Measurements from ENCODE around the gene LRRC49.
"Not testable (repeated sequence)": the region's sequence is repeated elsewhere in the genome, so short reads cannot be mapped to it uniquely, and the experiment has no call there.

LRRC49 gene

DNA sequence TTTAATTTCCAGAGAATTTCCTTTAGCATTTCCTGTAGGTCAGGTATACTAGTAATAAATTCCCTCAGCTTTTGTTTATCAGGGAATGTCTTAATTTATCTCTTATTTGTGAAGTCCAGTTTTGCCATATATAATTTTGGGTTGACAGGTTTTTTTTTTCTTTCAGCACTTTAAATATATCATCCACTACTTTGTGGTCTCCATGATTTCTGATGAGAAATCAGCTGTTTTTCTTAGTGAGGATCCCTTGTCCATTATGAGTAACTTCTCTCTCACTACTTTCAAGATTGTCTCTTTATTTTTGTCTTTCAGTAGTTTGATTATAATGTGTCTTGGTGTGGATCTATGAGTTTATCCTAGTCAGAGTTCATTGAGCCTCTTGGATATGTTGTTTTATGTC lies 105.7 kb downstream of the LRRC49 start:
- DNase-seq = no peak

- DNase-seq = no peak
Measured at GRCh38 chr15:71002316-71002715, 109.7 kb downstream of the LRRC49 start.

- no peak for DNase-seq
Measured at GRCh38 chr15:71003319-71003718, 110.7 kb downstream of the LRRC49 start.

- not testable (repeated sequence) for DNase-seq
Measured at GRCh38 chr15:71004506-71004905, 111.9 kb downstream of the LRRC49 start.

- DNase-seq = no peak
Measured at GRCh38 chr15:71005895-71006294, 113.3 kb downstream of the LRRC49 start.

GRCh38 chr15:71008250-71008870 lies 115.7 kb downstream of the LRRC49 start:
- no peak for DNase-seq

DNA sequence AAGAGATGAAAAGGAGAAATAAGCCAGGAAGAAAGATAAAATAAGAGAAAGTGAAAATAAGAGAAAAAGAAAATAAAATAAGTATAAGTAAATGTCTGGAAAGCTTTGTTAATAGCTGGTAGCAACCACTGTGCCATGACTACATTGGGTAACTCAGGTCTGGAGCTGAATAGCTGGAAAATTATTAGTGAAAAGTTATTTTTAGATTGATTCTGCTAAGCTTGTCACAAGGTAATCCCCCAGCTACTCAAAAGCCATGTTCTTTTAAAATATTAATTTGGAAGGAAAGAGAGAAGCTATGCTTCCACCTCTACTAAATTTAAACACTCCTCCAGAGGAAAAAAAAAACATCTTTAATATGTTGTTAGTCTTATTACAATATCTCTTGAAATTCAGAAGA lies 117.8 kb downstream of the LRRC49 start:
- no peak for DNase-seq

DNA sequence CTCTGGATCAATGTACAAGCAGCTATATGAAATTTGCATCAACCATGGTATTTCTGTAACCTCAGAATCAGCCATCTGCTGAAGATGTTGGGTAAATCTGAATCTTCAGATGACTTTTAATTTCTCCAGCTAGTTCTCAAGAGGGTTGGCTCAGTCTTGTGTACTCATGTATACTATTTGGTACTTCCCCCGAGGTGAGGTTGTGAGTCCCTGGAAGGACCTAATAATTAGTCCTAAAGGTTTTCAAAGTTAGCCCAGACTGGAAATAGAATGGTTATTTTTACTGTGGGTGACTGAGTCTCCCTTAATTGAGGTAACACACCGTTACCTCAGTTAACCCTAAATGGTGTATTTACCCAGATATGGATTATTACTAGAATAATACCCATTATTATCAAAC lies 118.4 kb downstream of the LRRC49 start:
- no peak for DNase-seq

DNA sequence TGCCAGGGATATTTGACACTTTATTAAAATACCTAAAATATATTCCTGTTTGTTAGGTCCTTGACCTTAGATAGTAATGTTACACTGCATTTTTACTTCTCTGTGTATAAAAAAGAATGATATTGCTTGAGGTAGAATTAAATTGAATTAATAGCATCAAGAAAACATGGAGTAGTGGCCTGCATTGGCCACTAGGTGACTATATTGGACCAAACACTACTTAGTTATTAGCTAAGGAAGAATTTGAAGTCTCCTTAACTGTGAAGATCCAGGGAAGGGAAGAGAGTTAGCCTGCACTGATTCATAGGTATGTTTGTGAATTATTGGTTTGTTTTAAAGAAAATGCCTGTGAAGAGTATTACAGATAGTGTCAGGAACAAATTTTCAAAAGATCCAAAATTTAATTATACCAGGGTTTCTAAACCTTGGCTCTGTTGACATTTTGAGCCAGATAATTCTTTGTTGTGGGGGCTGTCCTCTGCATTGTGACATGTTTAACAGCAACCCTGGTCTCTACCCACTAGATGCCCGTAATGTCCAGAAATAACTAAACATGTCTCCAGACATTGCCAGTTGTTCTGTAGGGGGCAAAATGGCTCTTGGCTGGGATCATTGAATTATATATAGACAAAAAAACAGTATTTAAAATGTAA lies 119.0 kb downstream of the LRRC49 start:
- no peak for DNase-seq

- no peak for DNase-seq
Measured at GRCh38 chr15:71013446-71013845, 120.8 kb downstream of the LRRC49 start.

DNA sequence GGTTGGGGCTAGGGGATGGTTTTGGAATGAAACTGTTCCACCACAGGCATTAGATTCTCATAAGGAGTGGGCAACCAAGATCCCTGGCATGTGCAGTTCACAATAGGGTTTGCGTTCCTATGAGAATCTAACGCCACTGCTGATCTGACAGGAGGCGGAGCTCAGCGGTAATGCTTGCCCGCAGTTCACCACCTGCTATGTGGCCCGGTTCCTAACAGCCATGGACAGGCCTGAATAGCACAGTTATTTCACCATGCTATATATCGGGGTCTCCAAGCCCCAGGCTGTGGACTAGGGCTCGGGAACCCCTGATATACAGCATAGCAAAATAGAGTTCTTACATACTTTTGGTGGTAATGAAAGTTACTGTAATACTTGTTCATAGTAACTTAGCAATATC lies 122.7 kb downstream of the LRRC49 start:
- no peak for DNase-seq

DNA sequence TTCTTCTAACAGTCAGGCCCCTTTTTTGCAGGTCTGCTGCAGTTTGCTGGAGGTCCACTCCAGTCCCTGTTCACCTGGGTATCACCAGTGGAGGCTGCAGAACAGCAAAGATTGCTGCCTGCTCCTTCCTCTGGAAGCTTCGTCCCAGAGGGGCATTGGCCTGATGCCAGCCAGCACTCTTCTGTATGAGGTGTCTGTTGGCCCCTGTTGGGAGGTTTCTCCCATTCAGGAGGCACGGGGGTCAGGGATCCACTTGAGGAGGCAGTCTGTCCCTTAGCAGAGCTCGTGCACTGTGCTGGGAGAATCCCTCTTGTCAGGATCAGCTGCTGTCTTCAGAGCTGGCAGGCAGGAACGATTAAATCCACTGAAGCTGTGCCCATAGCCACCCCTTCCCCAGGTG lies 138.6 kb downstream of the LRRC49 start:
- not testable (repeated sequence) for DNase-seq

DNA sequence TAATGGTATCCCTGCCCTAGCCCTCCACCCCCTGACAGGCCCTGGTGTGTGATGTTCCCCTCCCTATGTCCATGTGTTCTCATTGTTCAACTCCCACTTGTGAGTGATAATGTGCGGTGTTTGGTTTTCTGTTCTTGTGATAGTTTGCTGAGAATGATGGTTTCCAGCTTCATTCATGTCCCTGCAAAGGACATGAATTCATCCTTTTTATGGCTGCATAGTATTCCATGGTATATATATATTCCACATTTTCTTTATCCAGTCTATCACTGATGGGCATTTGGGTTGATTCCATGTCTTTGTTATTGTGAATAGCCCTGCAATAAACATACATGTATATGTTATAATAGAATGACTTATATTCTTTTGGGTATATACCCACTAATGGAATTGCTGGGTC lies 142.9 kb downstream of the LRRC49 start:
- DNase-seq = not testable (repeated sequence)

GRCh38 chr15:71042356-71042922 lies 149.8 kb downstream of the LRRC49 start:
- no peak for DNase-seq

DNA sequence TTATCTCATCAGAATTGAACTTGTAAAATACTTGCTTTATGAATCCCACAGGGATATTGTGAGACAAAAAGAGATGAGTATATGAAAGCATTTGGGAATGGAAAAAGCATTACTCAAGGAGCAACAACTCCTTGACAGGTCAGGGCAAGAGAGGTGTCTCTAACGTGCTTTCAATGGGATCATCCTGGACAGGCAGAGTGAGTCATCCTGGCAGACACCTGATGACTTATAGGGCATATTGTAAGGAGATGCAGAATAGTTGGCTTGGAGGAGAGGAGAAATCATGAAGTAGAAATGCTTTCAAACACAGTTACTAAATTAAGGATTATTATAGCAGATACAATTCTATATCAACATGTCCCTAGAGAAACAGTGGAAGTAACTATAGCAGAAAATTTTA lies 150.7 kb downstream of the LRRC49 start:
- DNase-seq = no peak

- DNase-seq = no peak
Measured at GRCh38 chr15:71044006-71044405, 151.4 kb downstream of the LRRC49 start.

GRCh38 chr15:71046146-71046545 lies 153.5 kb downstream of the LRRC49 start:
- not testable (repeated sequence) for DNase-seq

DNA sequence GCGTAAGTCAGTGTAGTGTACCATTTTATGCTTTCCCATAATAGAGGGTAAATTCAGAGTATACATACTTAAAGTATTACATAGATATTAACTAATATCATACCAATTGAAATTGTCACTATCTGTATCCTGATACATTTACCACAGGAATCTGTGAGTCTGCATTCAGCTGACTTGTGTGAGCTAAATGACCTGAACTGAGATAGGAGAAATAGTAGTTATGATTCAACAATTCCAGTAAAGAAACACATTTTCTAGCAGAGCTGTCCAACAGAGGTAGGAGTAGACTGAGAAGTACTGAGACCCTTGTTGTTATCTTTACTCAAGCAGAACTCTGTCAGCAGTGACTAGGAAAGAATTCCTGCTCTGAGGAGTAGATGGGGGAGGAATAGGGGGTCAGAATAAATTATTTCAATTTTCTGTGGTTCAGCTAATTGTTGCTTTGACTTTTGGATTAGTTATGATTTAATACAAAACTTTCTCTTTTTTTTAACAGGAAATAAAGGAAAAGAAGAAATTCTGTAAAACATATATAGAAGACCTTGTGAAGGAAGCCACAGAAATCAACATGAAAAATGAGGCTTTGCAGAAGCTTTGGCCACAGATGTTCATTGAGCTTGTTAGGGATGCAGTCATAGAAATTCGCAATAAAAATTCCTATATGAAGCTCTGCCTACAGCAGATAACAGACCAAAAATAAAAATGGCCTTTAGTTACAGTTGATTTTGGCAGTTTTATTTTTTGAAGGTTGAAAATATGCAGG lies 156.5 kb downstream of the LRRC49 start:
- DNase-seq = no peak

GRCh38 chr15:71049706-71050422 lies 157.2 kb downstream of the LRRC49 start:
- DNase-seq = no peak

- no peak for DNase-seq
Measured at GRCh38 chr15:71050461-71050860, 157.8 kb downstream of the LRRC49 start.

DNA sequence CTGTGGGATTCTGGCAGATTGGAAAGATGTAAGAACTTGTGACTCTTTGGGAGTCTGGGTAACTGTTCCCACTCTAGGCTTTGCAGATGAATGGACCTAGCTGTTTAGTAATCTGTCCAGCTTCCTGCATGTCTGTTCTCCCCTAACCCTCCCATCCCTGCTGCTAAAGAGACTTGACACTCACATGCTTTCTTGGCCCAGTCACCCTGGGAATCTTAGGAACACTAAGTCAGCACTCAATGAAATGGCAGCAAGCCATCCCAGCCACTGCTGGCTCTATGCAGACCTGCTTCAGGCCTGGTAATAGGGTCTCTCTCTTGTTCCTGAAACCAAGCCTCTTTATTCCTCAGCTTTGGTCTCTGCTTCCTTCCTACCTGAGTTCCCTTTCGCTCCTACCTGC lies 158.9 kb downstream of the LRRC49 start:
- DNase-seq = no peak

- DNase-seq = no peak
Measured at GRCh38 chr15:71052356-71052755, 159.7 kb downstream of the LRRC49 start.

All from T-helper 1 cell (primary cell).